ENCODE data around the gene MDC1. TPM values are rescaled to one million over a fixed set of nuclear protein-coding genes. Genes with fewer than 3 reads are reported as not detected.

MDC1 gene
- total and polyA plus RNA-seq, 2 of the 13 experiments (the other 11 are each of a cell fraction or from before 2014, with no cell fraction given): 8.4 to 14.0 TPM

GRCh38 chr6:30672445-30673253 is 44.4 kb downstream of the MDC1 start, which contains the start of gene DHX16 (continued):
- TF ChIP-seq MYNN (CRISPR knock-in tag; IDR thresholded peaks at IDR 0.05; ENCODE audit: low read depth) (no peak; the same call in 1 of the 2 replicates), CERS6 (CRISPR knock-in tag; IDR thresholded peaks at IDR 0.05) (no peak), ZMAT3 (CRISPR knock-in tag; conservative IDR thresholded peaks at IDR 0.05) (peak; percentile 84; the same call in 1 of the 2 replicates), ZNF510 (CRISPR knock-in tag; IDR thresholded peaks at IDR 0.05; ENCODE audit: low read depth) (no peak), WIZ (CRISPR knock-in tag; IDR thresholded peaks at IDR 0.05) (no peak), TOE1 (CRISPR knock-in tag; IDR thresholded peaks at IDR 0.05) (peak; percentile 56), ZNF274 (CRISPR knock-in tag; IDR thresholded peaks at IDR 0.05) (peak; percentile 93; the same call in 1 of the 2 replicates), ARID2 (CRISPR knock-in tag; IDR thresholded peaks at IDR 0.05; ENCODE audit: borderline replicate concordance) (peak; percentile 79; the same call in 1 of the 2 replicates), ZNF333 (CRISPR knock-in tag; IDR thresholded peaks at IDR 0.05; ENCODE audit: borderline replicate concordance) (no peak; the same call in 1 of the 2 replicates), ZFP37 (CRISPR knock-in tag; IDR thresholded peaks at IDR 0.05; ENCODE audit: borderline replicate concordance) (no peak; the same call in 1 of the 2 replicates), ZNF75D (CRISPR knock-in tag; IDR thresholded peaks at IDR 0.05; ENCODE audit: borderline replicate concordance) (0 out of 2 replicates have a peak, but pooled peaks have one; percentile 69), MXD4 (CRISPR knock-in tag; IDR thresholded peaks at IDR 0.05) (peak; percentile 83), SNAI1 (CRISPR knock-in tag; IDR thresholded peaks at IDR 0.05; ENCODE audit: borderline replicate concordance) (no peak), ZNF790 (CRISPR knock-in tag; IDR thresholded peaks at IDR 0.05; ENCODE audit: borderline replicate concordance) (no peak), NR3C1 (CRISPR knock-in tag; IDR thresholded peaks at IDR 0.05) (no peak), MYC (CRISPR knock-in tag; IDR thresholded peaks at IDR 0.05; ENCODE audit: borderline replicate concordance) (peak; percentile 62; the same call in 1 of the 2 replicates), ZNF451 (CRISPR knock-in tag; IDR thresholded peaks at IDR 0.05) (no peak; the same call in none of the 2 replicates), HNRNPL (IDR thresholded peaks at IDR 0.05; ENCODE audit: low read depth, low read length) (no peak), PITX1 (CRISPR knock-in tag; IDR thresholded peaks at IDR 0.05) (no peak), RBFOX2 (IDR thresholded peaks at IDR 0.05; ENCODE audit: low read depth, low read length) (peak; percentile 85), MIER2 (CRISPR knock-in tag; IDR thresholded peaks at IDR 0.05) (peak; percentile 64; the same call in 1 of the 2 replicates), TIGD3 (CRISPR knock-in tag; IDR thresholded peaks at IDR 0.05; ENCODE audit: borderline replicate concordance) (no peak; the same call in 1 of the 2 replicates), ZFP36 (IDR thresholded peaks at IDR 0.05; ENCODE audit: borderline replicate concordance, low read depth, low read length, partially characterized antibody) (no peak), PTBP1 (IDR thresholded peaks at IDR 0.05; ENCODE audit: low read depth, low read length, poor library complexity, severe bottlenecking) (peak; percentile 65), DMTF1 (CRISPR knock-in tag; IDR thresholded peaks at IDR 0.05) (no peak), ZEB1 (IDR thresholded peaks at IDR 0.05; ENCODE audit: insufficient replicate concordance, low read depth) (peak; percentile 88)

Data from HepG2 (cell line).